Stimulated activated CD4-positive, alpha-beta T cell treated with anti-CD3 and anti-CD28 coated beads, Interleukin-12 subunit alpha, Interleukin-12 subunit beta, amount 100 ng/mL, for 48 hours (primary cell): ENCODE results near the gene GNL3.
A peak's percentile ranks its signal among the peaks of the same experiment; 100 is the strongest.

Experiments used
- DNase-seq, 3 donors: peaks; one replicate each; pipeline ENCODE4 v3.0.0-alpha.2; 2020; ENCODE audit warnings: low read depth in 2 of 3, low spot score in 1 of 3

GNL3 gene

GRCh38 chr3:52688266-52688665 lies 2.4 kb downstream of the GNL3 start:
- no peak for DNase-seq

GRCh38 chr3:52689151-52689550 lies 3.3 kb downstream of the GNL3 start:
- DNase-seq: no peak

GRCh38 chr3:52690560-52690959 lies 4.7 kb downstream of the GNL3 start:
- no peak for DNase-seq

- no peak for DNase-seq
Observed at GRCh38 chr3:52693071-52693470, 7.2 kb downstream of the GNL3 start.

DNA sequence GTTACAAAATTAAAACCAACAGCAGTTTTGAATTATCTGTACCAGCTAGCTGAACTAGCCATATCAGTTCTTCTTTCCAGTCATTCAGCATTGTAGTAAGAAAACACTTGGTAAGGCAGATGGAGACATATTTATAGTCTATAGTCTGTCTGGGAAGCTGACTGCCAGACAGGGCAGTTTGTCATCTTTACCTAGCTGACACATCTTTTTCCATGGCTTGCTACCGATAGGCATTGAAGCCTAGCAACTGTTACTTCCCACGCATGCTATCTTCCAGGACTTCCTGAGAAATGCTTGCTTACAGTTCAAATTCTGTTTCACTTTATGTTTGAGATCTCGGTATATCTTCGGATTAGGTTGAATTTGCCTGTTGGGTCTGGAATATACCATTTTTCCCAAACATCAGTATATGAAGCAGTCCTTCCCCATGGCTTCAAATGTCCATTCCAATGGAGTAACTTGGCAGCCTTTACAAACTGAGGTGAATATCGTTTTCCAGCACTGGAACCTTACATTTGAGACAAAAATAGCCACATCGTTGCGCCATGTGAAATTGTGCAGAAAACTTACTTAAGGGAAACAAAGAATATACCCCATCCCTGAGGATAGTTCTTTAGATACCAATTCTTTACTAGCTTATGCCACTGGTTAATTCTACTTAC lies 8.8 kb downstream of the GNL3 start:
- no peak for DNase-seq

DNA sequence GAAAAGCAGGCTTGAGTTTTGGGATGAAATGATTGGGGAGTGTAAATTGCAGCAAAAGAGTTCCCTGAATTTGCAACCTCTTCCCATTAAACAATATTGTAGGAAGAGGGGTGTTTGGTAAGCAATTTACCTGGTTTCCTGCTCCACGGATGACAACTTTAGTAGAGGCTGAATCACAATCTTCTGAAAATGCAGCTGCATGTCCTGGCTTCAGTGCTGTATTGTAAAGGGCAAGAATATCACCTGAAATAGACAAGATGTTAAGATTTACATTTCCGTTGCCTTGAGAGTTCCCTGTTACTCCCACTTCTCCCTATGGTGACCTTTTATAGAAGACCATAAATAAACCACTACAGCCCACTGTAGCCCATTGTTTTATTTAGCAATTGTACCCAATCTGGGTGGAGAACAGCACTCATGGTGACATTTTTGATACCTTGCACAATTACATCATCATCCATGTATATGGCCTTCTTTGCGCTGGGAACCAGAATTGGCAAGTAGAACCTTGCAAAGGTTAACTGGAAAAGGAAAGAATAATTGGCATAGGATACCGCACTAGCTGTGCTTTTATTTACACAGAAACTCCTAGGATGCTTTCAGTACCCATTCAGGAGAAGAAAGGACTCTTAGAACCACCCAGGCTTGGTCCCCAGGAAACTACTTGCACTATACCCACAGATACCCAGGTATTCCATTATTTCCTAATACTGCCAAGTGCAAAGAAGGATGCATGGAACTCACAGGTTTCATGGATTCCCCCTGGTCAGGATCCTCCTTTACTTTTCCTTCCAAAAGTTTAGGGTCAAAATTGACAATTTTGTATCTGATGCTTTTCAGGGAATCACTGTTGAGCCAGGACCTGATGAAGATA lies 10.2 kb downstream of the GNL3 start:
- DNase-seq: no peak

DNA sequence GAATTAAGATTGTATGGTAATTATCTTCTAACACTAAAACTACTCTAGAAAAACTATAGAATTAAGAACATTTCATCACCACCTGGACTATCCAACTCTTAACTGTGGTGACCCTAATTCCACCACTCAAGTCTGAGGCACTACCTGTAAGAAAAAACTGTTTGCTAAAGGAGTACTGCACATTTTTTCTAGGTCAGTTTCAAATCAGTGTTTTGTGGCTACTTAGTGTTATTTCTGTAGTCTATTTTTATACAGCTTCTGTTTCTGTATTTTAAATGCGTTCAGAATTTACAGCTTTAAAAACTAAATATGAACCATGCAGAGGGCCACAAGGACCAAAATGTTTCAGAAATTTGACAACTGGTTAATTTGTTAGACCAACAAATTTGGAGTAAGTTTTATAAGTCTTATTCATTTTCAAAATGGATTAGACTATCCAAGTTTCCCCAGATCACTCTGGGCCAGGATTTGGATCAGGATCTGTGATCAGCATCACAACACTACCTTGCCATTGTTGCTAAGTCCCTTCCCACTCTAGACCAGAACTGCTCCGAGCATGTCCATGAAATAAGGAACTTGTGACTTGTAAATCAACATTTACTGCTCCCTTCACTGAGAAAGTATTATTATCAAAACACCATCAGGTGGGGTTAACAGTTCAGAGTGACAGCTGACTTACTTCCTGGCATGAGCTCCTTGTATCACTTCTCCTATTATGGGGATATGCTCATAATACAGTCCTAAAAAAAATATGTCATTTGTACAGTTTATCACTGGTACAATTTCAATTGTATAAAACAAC lies 11.2 kb downstream of the GNL3 start:
- no peak for DNase-seq

DNA sequence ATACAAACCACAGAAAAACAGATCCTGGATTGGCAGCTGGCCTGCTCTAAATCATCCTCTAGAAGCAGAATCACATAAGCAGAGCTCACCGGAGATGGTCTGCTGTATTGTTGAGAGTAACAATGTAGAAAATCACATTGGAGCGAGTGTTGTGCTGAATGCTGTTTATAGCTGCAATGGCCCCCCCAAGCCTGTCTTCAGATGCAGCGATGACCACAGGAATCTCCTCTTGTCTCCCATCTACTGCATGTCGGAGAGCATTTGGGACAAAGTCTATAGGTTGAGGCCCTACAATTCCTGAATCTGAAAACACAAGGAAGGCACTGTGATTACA lies 11.8 kb downstream of the GNL3 start:
- no peak for DNase-seq

GRCh38 chr3:52703341-52703740 lies 17.5 kb downstream of the GNL3 start:
- DNase-seq: no peak

- DNase-seq: no peak
Observed at GRCh38 chr3:52704611-52705437, 19.0 kb downstream of the GNL3 start.

DNA sequence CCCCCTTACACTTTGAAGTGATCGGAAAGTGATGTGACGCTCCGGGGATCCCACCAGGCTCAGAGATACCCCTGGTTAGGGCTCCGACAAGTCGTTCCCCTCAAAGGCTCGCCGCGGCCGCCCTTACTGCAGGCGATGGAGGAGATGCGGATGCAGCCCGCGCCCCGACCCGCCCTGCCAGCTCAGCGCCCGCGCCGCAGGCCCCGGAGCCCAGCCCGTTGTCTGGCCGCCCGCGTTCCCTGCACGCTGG lies 19.5 kb downstream of the GNL3 start:
- DNase-seq: no peak

DNA sequence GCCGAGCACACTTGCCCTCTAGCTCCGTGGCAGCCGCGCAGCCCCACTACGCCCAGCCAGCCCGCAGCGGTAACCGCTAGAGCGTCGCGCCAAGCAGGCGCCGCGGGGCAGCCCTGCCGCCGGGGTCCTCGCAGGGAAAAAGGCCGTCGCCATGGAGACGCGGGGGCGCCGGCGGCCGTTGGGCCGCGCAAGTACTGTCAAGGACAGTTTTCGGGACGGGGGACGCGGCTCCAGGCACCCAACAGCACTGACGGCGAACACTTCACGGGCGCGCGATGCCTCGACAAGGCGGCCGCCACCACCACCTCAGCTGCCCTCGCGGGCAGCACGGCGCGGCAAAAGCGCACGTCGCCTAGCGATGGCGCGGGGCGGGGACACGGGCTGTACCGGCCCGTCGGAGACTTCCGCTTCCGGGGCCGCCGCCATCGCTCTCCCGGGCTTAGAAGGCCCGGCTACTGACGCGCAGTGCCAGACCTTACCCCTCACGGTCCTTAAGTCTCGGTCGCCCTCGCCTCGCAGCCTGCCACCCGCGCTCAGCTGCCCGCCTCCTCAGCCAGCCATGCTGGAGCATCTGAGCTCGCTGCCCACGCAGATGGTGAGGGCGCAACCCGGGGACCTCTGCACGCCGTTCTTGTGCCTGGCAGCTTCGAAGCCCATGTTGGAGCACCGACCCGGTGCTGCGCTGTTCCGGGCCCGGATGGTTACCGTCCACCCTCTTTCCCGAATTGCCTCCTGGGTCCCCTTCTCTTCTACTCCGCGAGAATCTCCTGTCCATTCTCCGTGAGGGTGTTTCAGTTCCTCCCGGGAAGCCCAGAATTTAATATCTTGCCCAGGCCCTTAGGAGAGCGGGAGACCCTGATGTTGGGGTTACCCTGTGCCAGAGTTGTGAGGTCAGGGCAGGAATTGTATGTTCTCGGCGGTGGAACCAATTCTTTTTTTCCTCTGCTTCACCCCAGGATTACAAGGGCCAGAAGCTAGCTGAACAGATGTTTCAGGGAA lies 20.2 kb downstream of the GNL3 start, which contains the start of the genes GLT8D1 and SPCS1:
Gene GLT8D1, minus strand, starts transcription at position 104 of the 999 bp plus-strand sequence. CDS start 5,331 bp downstream, outside the sequence.
Gene SPCS1, plus strand, starts transcription at position 419 of the 999 bp plus-strand sequence. Its CDS starts 141 bp downstream, at position 560.
- peak; percentile 63 to 83 (median 68) for DNase-seq

DNA sequence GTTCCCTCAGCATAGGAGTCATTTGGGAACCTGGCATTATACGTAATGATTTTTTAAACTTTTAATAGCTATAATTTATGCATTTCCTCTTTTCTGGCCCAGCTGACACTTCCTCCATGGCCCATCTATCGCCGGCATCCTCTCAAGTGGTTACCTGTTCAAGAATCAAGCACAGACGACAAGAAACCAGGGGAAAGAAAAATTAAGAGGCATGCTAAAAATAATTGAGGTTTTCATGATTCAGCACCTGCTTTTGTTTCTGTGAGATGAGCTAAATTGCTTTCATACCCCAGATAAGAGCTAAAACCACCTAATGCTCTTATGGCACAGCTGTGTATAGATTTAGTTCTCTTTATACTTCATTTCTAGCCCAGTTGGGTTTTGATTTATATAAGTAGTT lies 21.8 kb downstream of the GNL3 start:
- no peak for DNase-seq

- DNase-seq: no peak
Observed at GRCh38 chr3:52710512-52710911, 24.7 kb downstream of the GNL3 start.

DNA sequence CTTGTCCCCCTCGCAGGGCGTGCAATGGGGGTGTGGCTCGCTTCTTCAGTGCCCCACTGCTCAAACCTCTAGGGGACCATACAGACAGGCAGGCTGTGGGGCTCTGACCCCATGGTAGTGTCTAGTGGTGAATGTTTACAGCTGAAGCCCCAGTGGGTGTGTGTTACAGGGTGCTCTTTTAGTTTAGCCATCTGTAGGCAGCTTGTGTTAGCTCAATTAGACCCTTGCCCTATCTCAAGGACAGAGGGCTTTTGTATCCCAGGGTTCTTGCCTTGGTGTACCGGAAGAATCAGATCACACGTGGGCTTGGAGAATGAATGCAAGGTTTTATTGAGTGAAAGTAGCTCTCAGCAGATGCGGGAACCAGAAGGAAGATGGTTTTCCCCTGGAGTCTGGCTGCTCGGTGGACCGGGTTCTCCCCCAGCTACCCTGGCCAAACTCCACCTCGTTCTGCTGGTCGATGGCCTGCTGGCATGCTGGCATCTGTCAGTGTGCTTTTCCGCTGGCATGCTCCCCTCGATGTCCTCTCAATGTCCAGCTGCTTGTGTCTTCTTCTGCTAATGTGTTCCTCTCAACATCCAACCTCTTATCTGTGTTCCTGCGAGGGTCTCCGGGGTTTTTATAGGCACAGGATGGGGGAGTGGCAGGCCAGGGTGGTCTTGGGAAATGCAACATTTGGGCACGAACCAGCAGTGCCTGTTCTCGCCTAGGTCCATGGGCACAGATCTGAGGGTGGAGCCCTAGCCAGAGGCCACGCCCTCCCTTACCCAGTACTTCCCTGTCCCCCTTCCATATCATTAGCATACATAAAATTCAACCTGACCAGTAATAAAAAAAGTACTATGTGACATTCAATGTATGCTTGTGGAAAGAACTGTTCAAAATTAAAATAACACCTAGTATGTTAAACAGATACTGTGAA lies 26.7 kb downstream of the GNL3 start:
- no peak for DNase-seq

- DNase-seq: no peak
Observed at GRCh38 chr3:52714335-52715302, 28.8 kb downstream of the GNL3 start.

- no peak for DNase-seq
Observed at GRCh38 chr3:52715714-52716305, 30.0 kb downstream of the GNL3 start.
